SK-N-SH (cell line): Measurements from ENCODE around the gene WHRN. TPM values are rescaled to one million over a fixed set of nuclear protein-coding genes. Genes with fewer than 3 reads are reported as not detected.

Source experiments
- CTCF ChIA-PET: fragments of 300-600, 350-600 bp; formaldehyde crosslinking; extraction: SDS; loops from one replicate; lab custom pipeline; 2021; lab: Yijun Ruan, JAX
- POLR2A ChIA-PET: fragments of 350-600 bp; sonication (Branson Sonifier 250); formaldehyde crosslinking; extraction: SDS; loops from one replicate; lab custom pipeline; 2020; ENCODE audit warnings: antibody characterized with exemption, inconsistent platforms; lab: Yijun Ruan, JAX
- DNase-seq: peaks from one replicate; pipeline ENCODE4 v3.0.0; 2012
- H2AFZ ChIP-seq: fragments of 200-600 bp; sonication (generic); 2 replicates; pipeline ENCODE4 v1.8.1; 2016; ENCODE audit warnings: antibody characterized with exemption, mild to moderate bottlenecking, low read depth
- H3F3A ChIP-seq: fragments of 200-600 bp; sonication (generic); replicated peaks from 2 replicates; pipeline ENCODE3; 2016; ENCODE audit warnings: antibody characterized with exemption, mild to moderate bottlenecking; ENCODE audit not compliant: insufficient read depth
- H3K27ac ChIP-seq, 2 experiments: fragments of 200-500 bp in 1 of 2; fragments of 200-600 bp in 1 of 2; sonication (Bioruptor generic) in 1 of 2; sonication (generic), shearing (Covaris generic) in 1 of 2; 2 replicates each; pipeline versions ENCODE4 v1.5.1 to v1.6.1; 2014 to 2016; ENCODE audit warnings: low read depth in 2 of 2, inconsistent platforms in 1 of 2, low read length in 1 of 2, mild to moderate bottlenecking in 1 of 2, mixed read lengths in 1 of 2
- H3K27me3 ChIP-seq: fragments of 200-600 bp; sonication (generic), shearing (Covaris generic); 2 replicates; pipeline ENCODE4 v1.6.1; 2016; ENCODE audit warnings: mixed run types; ENCODE audit not compliant: insufficient read depth
- H3K36me3 ChIP-seq, 2 experiments: fragments of 200-500 bp in 1 of 2; fragments of 200-600 bp in 1 of 2; sonication (Bioruptor generic) in 1 of 2; sonication (generic) in 1 of 2; replicated peaks in 1 of 2; 2 replicates each; pipeline versions ENCODE3 to v1.5.1; 2014 to 2016; ENCODE audit warnings: low read length in 1 of 2, mild to moderate bottlenecking in 1 of 2; ENCODE audit not compliant: insufficient read depth in 2 of 2, control insufficient read depth in 1 of 2
- H3K4me1 ChIP-seq, 2 experiments: fragments of 200-500 bp in 1 of 2; fragments of 200-600 bp in 1 of 2; sonication (Bioruptor generic) in 1 of 2; sonication (generic), shearing (Covaris generic) in 1 of 2; 2 replicates each; pipeline versions ENCODE4 v1.5.1 to v1.6.1; 2014 to 2016; ENCODE audit warnings: low read depth in 1 of 2, low read length in 1 of 2, mixed run types in 1 of 2; ENCODE audit not compliant: insufficient read depth in 2 of 2, control insufficient read depth in 1 of 2
- H3K4me2 ChIP-seq: fragments of 200-600 bp; sonication (generic), shearing (Covaris generic); 2 replicates; pipeline ENCODE4 v1.6.1; 2017; ENCODE audit warnings: mixed run types
- H3K4me3 ChIP-seq, 2 experiments: fragments of 200-500 bp in 1 of 2; fragments of 200-600 bp in 1 of 2; sonication (Bioruptor generic) in 1 of 2; sonication (generic), shearing (Covaris generic) in 1 of 2; 2 replicates each; pipeline versions ENCODE4 v1.5.1 to v1.8.1; 2014 to 2016; ENCODE audit warnings: low read depth in 2 of 2, inconsistent platforms in 1 of 2, low read length in 1 of 2, mild to moderate bottlenecking in 1 of 2, mixed read lengths in 1 of 2, moderate library complexity in 1 of 2
- H3K79me2 ChIP-seq: fragments of 200-600 bp; sonication (generic); 2 replicates; pipeline ENCODE4 v1.8.1; 2017; ENCODE audit warnings: mild to moderate bottlenecking; ENCODE audit not compliant: insufficient read depth
- H3K9ac ChIP-seq: fragments of 200-600 bp; sonication (generic); 2 replicates; pipeline ENCODE4 v1.6.1; 2017; ENCODE audit warnings: mixed run types
- H3K9me2 ChIP-seq: fragments of 200-600 bp; sonication (generic); 2 replicates; pipeline ENCODE4 v1.6.1; 2017; ENCODE audit warnings: mixed run types
- H3K9me3 ChIP-seq: fragments of 200-600 bp; sonication (generic); 2 replicates; pipeline ENCODE4 v1.6.1; 2017; ENCODE audit warnings: mixed run types, mild to moderate bottlenecking, moderate library complexity
- H4K20me1 ChIP-seq: fragments of 200-600 bp; sonication (generic); 2 replicates; pipeline ENCODE4 v1.6.1; 2017; ENCODE audit warnings: mild to moderate bottlenecking, mixed run types; ENCODE audit not compliant: insufficient read depth
- FOSL2 ChIP-seq: IDR thresholded peaks from 2 replicates; pipeline ENCODE4 v1.4.0; 2012; ENCODE audit warnings: low read depth, mild to moderate bottlenecking, moderate library complexity, borderline replicate concordance
- FOXM1 ChIP-seq: IDR thresholded peaks from 2 replicates; pipeline ENCODE4 v1.4.0; 2012; ENCODE audit warnings: low read depth, mild to moderate bottlenecking
- GATA2 ChIP-seq: sonication (generic); formaldehyde crosslinking; IDR thresholded peaks from 2 replicates; pipeline ENCODE4 v1.5.0; 2020; ENCODE audit warnings: mild to moderate bottlenecking, missing genetic modification reagents
- POLR2AphosphoS5 ChIP-seq: IDR thresholded peaks from 2 replicates; pipeline ENCODE4 v1.6.1; 2012; ENCODE audit warnings: low read depth, low read length
- TCF12 ChIP-seq: IDR thresholded peaks from 2 replicates; pipeline ENCODE4 v1.4.0; 2012
- WGBS: methylation state at CpG from one replicate; pipeline ENCODE4 v1.1.6; 2017; ENCODE audit warnings: low lambda C conversion rate; 5-methylcytosine and 5-hydroxymethylcytosine counted together
- polyA plus RNA-seq, 3 experiments: library from polyadenylated mRNA; depleted of rRNA; stranded (reverse); fragments of >200 nt; gene quantifications; 2 replicates each; pipeline ENCODE4 v1.2.3, GENCODE V29; 2012
- TF ChIP-seq, protein P1 (sequence below): fragments of 150-350 bp; IDR thresholded peaks from 2 replicates; pipeline ENCODE4 v1.6.1; 2016; ENCODE audit warnings: mild to moderate bottlenecking, low read depth, low read length
- TF ChIP-seq, protein P2 (sequence below): IDR thresholded peaks from 2 replicates; pipeline ENCODE4 v1.4.0; 2012; ENCODE audit warnings: low read depth, borderline replicate concordance
- TF ChIP-seq, protein P3 (sequence below): IDR thresholded peaks from 2 replicates; pipeline ENCODE4 v1.4.0; 2012; ENCODE audit warnings: low read depth, borderline replicate concordance
- TF ChIP-seq, protein P4 (sequence below): IDR thresholded peaks from 2 replicates; pipeline ENCODE4; 2012
- TF ChIP-seq, protein P5 (sequence below): fragments of 200-600 bp; sonication (generic); IDR thresholded peaks from 2 replicates; pipeline ENCODE4 v1.6.1; 2017; ENCODE audit warnings: antibody characterized with exemption, mild to moderate bottlenecking, moderate library complexity

WHRN gene
- polyA plus RNA-seq, 1 of the 3 experiments (the other 2 are of a cell fraction) = 4.6 TPM

DNA sequence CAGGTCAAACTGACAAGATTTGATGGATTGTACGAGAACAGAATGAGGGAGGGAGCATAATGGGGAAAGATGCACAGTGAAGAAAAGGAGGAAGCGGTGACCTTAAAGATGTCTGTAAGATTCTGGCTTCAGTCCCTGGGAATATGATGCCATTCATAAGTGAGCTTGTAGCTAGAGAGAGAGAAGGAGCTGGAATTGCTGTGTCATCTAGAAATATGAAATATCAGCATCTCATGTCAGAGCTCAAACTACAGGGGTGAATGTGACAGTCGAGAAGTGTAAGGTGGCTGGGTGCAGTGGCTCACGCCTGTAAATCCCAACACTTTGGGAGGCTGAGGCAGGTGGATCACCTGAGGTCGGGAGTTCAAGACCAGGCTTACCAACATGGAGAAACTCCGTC, 24.0 kb upstream of the WHRN start:
- POLR2A ChIA-PET = no interaction called here
- Histone ChIP-seq H3K27ac (no peak overlapping the region), H3K27me3 (peaks cover 11% of the 10 kb centered on the region; the same call in 1 of the 2 replicates), H3K4me1 (no peaks in the 10 kb centered on the region), H3K9me3 (no peaks in the 10 kb centered on the region), H3K9ac (no peak overlapping the region), H3K4me3 (no peak overlapping the region), H3K36me3 (no peaks in the 10 kb centered on the region), H3K79me2 (no peaks in the 10 kb centered on the region), H3K9me2 (no peaks in the 10 kb centered on the region), H4K20me1 (no peaks in the 10 kb centered on the region), H3F3A (peaks cover 7% of the 10 kb centered on the region), H2AFZ (no peak overlapping the region), H3K4me2 (no peak overlapping the region)
- no peak for DNase-seq
- 45% methylated on average over 5 of the region's 6 CpGs for WGBS
- TF ChIP-seq FOSL2 = no peak
- TF ChIP-seq, protein P1, sequence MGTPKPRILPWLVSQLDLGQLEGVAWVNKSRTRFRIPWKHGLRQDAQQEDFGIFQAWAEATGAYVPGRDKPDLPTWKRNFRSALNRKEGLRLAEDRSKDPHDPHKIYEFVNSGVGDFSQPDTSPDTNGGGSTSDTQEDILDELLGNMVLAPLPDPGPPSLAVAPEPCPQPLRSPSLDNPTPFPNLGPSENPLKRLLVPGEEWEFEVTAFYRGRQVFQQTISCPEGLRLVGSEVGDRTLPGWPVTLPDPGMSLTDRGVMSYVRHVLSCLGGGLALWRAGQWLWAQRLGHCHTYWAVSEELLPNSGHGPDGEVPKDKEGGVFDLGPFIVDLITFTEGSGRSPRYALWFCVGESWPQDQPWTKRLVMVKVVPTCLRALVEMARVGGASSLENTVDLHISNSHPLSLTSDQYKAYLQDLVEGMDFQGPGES = no peak
- TF ChIP-seq, protein P2, sequence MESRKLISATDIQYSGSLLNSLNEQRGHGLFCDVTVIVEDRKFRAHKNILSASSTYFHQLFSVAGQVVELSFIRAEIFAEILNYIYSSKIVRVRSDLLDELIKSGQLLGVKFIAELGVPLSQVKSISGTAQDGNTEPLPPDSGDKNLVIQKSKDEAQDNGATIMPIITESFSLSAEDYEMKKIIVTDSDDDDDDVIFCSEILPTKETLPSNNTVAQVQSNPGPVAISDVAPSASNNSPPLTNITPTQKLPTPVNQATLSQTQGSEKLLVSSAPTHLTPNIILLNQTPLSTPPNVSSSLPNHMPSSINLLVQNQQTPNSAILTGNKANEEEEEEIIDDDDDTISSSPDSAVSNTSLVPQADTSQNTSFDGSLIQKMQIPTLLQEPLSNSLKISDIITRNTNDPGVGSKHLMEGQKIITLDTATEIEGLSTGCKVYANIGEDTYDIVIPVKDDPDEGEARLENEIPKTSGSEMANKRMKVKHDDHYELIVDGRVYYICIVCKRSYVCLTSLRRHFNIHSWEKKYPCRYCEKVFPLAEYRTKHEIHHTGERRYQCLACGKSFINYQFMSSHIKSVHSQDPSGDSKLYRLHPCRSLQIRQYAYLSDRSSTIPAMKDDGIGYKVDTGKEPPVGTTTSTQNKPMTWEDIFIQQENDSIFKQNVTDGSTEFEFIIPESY = no peak
- TF ChIP-seq TCF12 = no peak
- no peak for TF ChIP-seq FOXM1
- TF ChIP-seq POLR2AphosphoS5 = no peak
- TF ChIP-seq, protein P3, sequence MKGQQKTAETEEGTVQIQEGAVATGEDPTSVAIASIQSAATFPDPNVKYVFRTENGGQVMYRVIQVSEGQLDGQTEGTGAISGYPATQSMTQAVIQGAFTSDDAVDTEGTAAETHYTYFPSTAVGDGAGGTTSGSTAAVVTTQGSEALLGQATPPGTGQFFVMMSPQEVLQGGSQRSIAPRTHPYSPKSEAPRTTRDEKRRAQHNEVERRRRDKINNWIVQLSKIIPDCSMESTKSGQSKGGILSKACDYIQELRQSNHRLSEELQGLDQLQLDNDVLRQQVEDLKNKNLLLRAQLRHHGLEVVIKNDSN = no peak
- TF ChIP-seq, protein P4, sequence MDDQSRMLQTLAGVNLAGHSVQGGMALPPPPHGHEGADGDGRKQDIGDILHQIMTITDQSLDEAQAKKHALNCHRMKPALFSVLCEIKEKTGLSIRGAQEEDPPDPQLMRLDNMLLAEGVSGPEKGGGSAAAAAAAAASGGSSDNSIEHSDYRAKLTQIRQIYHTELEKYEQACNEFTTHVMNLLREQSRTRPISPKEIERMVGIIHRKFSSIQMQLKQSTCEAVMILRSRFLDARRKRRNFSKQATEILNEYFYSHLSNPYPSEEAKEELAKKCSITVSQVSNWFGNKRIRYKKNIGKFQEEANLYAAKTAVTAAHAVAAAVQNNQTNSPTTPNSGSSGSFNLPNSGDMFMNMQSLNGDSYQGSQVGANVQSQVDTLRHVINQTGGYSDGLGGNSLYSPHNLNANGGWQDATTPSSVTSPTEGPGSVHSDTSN = no peak
- TF ChIP-seq, protein P5, sequence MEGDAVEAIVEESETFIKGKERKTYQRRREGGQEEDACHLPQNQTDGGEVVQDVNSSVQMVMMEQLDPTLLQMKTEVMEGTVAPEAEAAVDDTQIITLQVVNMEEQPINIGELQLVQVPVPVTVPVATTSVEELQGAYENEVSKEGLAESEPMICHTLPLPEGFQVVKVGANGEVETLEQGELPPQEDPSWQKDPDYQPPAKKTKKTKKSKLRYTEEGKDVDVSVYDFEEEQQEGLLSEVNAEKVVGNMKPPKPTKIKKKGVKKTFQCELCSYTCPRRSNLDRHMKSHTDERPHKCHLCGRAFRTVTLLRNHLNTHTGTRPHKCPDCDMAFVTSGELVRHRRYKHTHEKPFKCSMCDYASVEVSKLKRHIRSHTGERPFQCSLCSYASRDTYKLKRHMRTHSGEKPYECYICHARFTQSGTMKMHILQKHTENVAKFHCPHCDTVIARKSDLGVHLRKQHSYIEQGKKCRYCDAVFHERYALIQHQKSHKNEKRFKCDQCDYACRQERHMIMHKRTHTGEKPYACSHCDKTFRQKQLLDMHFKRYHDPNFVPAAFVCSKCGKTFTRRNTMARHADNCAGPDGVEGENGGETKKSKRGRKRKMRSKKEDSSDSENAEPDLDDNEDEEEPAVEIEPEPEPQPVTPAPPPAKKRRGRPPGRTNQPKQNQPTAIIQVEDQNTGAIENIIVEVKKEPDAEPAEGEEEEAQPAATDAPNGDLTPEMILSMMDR = no peak
- no peak for TF ChIP-seq GATA2 (CRISPR knock-in tag)
- CTCF ChIA-PET = interaction anchor here (1.0 kb wide), 1 partner anchor 28 kb away, joined by 3 read pairs; no protein-coding TSS in a partner anchor
